Measurements from ENCODE around the gene HSPA12A.

DNA sequence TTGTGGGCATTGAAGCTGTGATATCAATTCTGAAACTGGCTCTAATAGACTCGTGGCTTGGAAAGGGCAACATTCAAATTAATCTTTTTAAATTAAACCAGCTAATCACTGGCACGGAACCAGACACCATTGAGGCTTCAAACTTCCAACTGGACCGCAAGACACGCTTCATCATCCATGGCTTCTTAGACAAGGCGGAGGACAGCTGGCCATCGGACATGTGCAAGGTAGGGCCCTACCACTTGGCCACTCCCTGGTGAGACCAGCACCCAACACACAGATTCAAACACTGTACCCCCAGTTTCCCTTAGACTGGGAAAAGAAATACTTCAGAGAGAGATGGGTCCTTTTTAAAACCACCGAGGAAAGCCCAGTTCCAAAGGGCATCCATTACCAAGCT, 116.5 kb downstream of the HSPA12A start:
- TF ChIP-seq, protein P1, sequence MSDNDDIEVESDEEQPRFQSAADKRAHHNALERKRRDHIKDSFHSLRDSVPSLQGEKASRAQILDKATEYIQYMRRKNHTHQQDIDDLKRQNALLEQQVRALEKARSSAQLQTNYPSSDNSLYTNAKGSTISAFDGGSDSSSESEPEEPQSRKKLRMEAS (IDR thresholded peaks at IDR 0.05): no peak
- no peak for TF ChIP-seq RAD21 (IDR thresholded peaks at IDR 0.05; ENCODE audit: low read depth)
- TF ChIP-seq TAF1 (IDR thresholded peaks at IDR 0.05; ENCODE audit: low read depth): no peak
- no peak for TF ChIP-seq FOXM1 (IDR thresholded peaks at IDR 0.05; ENCODE audit: borderline replicate concordance, low read depth)
- TF ChIP-seq EP300 (IDR thresholded peaks at IDR 0.05; ENCODE audit: borderline replicate concordance): no peak
- TF ChIP-seq NFIC (IDR thresholded peaks at IDR 0.05): no peak
- TF ChIP-seq, protein P2, sequence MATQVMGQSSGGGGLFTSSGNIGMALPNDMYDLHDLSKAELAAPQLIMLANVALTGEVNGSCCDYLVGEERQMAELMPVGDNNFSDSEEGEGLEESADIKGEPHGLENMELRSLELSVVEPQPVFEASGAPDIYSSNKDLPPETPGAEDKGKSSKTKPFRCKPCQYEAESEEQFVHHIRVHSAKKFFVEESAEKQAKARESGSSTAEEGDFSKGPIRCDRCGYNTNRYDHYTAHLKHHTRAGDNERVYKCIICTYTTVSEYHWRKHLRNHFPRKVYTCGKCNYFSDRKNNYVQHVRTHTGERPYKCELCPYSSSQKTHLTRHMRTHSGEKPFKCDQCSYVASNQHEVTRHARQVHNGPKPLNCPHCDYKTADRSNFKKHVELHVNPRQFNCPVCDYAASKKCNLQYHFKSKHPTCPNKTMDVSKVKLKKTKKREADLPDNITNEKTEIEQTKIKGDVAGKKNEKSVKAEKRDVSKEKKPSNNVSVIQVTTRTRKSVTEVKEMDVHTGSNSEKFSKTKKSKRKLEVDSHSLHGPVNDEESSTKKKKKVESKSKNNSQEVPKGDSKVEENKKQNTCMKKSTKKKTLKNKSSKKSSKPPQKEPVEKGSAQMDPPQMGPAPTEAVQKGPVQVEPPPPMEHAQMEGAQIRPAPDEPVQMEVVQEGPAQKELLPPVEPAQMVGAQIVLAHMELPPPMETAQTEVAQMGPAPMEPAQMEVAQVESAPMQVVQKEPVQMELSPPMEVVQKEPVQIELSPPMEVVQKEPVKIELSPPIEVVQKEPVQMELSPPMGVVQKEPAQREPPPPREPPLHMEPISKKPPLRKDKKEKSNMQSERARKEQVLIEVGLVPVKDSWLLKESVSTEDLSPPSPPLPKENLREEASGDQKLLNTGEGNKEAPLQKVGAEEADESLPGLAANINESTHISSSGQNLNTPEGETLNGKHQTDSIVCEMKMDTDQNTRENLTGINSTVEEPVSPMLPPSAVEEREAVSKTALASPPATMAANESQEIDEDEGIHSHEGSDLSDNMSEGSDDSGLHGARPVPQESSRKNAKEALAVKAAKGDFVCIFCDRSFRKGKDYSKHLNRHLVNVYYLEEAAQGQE (IDR thresholded peaks at IDR 0.05; ENCODE audit: low read depth): no peak
- no peak for TF ChIP-seq EGR1 (IDR thresholded peaks at IDR 0.05)
- no peak for TF ChIP-seq TEAD4 (IDR thresholded peaks at IDR 0.05)
- no peak for TF ChIP-seq TCF12 (IDR thresholded peaks at IDR 0.05; ENCODE audit: low read depth)
- TF ChIP-seq CEBPB (IDR thresholded peaks at IDR 0.05): no peak
- TF ChIP-seq YY1 (IDR thresholded peaks at IDR 0.05; ENCODE audit: low read depth): no peak
- TF ChIP-seq, protein P3, sequence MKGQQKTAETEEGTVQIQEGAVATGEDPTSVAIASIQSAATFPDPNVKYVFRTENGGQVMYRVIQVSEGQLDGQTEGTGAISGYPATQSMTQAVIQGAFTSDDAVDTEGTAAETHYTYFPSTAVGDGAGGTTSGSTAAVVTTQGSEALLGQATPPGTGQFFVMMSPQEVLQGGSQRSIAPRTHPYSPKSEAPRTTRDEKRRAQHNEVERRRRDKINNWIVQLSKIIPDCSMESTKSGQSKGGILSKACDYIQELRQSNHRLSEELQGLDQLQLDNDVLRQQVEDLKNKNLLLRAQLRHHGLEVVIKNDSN (IDR thresholded peaks at IDR 0.05): no peak
- no peak for TF ChIP-seq ZBTB7A (IDR thresholded peaks at IDR 0.05; ENCODE audit: low read depth)
